CD4-positive, CD25-positive, alpha-beta regulatory T cell (primary cell): Measurements from ENCODE around the gene NACC2. TPM values are rescaled to one million over a fixed set of nuclear protein-coding genes. Genes with fewer than 3 reads are reported as not detected.

Experiments used
- ATAC-seq, 2 donors: fragments of 150-1000 bp; cut with Tn5 transposase; one replicate each; pipeline ENCODE4 v1.10.0; 2021; ENCODE audit warnings: low read depth in 2 of 2, moderate number of reproducible peaks in 2 of 2, moderate library complexity in 1 of 2
- DNase-seq, 3 donors: peaks; one replicate each; pipeline versions ENCODE4 v3.0.0 to v3.0.0-alpha.2; 2012 to 2022; ENCODE audit warnings: mixed read lengths in 1 of 3
- H3K27ac ChIP-seq: one replicate; pipeline ENCODE4 v1.7.0; 2013; ENCODE audit warnings: mild to moderate bottlenecking, low read length; ENCODE audit not compliant: insufficient read depth, poor library complexity, severe bottlenecking
- H3K27me3 ChIP-seq: one replicate; pipeline ENCODE4 v1.7.0; 2013; ENCODE audit warnings: low read length; ENCODE audit not compliant: control insufficient read depth, insufficient read depth
- H3K36me3 ChIP-seq: one replicate; pipeline ENCODE4 v1.7.0; 2013; ENCODE audit warnings: mild to moderate bottlenecking, low read length, moderate library complexity; ENCODE audit not compliant: control insufficient read depth, insufficient read depth
- H3K4me1 ChIP-seq: 2 replicates; pipeline ENCODE4 v1.7.0; 2013; ENCODE audit warnings: mild to moderate bottlenecking, low read length; ENCODE audit not compliant: insufficient read depth, control insufficient read depth, poor library complexity, severe bottlenecking
- H3K4me3 ChIP-seq: one replicate; pipeline ENCODE4 v1.7.0; 2013; ENCODE audit warnings: low read depth, mild to moderate bottlenecking, low read length, moderate library complexity
- H3K9me3 ChIP-seq, 2 experiments: 1 replicate in 1 of 2; 2 replicates in 1 of 2; pipeline ENCODE4 v1.7.0; 2013; ENCODE audit warnings: low read length in 2 of 2, mild to moderate bottlenecking in 1 of 2, moderate library complexity in 1 of 2; ENCODE audit not compliant: control insufficient read depth in 2 of 2
- H3K27ac Mint-ChIP-seq, 3 donors: one replicate each; pipeline ENCODE4 v1.8.0; 2020 to 2022; ENCODE audit warnings: mild to moderate bottlenecking in 3 of 3, mixed read lengths in 3 of 3, moderate library complexity in 2 of 3
- H3K27me3 Mint-ChIP-seq: one replicate; pipeline ENCODE4 v1.8.0; 2022; ENCODE audit warnings: mild to moderate bottlenecking, mixed read lengths
- H3K36me3 Mint-ChIP-seq: one replicate; pipeline ENCODE4 v1.8.0; 2020; ENCODE audit warnings: mixed read lengths
- H3K4me1 Mint-ChIP-seq, 4 donors: one replicate each; pipeline ENCODE4 v1.8.0; 2020 to 2022; ENCODE audit warnings: mixed read lengths in 4 of 4, mild to moderate bottlenecking in 1 of 4
- H3K4me3 Mint-ChIP-seq, 4 donors: one replicate each; pipeline ENCODE4 v1.8.0; 2020 to 2022; ENCODE audit warnings: mild to moderate bottlenecking in 4 of 4, mixed read lengths in 4 of 4, moderate library complexity in 3 of 4
- H3K9me3 Mint-ChIP-seq, 7 donors: one replicate each; pipeline ENCODE4 v1.8.0; 2020 to 2022; ENCODE audit warnings: mixed read lengths in 7 of 7, mild to moderate bottlenecking in 3 of 7, moderate library complexity in 2 of 7
- polyA plus RNA-seq, 4 donors: library from polyadenylated mRNA; unstranded; fragments of 300-500 nt; fragmentation: Illumina TruSeq; gene quantifications; one replicate each; pipeline ENCODE4 v1.2.3, GENCODE V29; 2021
- total RNA-seq: library from RNA; stranded (reverse); gene quantifications from one replicate; pipeline ENCODE4 v1.2.3, GENCODE V29; 2022

Gene NACC2
- total and polyA plus RNA-seq, 5 donors from 2014 or later, result 0.76 to 4.8 (median 1.0) TPM

DNA sequence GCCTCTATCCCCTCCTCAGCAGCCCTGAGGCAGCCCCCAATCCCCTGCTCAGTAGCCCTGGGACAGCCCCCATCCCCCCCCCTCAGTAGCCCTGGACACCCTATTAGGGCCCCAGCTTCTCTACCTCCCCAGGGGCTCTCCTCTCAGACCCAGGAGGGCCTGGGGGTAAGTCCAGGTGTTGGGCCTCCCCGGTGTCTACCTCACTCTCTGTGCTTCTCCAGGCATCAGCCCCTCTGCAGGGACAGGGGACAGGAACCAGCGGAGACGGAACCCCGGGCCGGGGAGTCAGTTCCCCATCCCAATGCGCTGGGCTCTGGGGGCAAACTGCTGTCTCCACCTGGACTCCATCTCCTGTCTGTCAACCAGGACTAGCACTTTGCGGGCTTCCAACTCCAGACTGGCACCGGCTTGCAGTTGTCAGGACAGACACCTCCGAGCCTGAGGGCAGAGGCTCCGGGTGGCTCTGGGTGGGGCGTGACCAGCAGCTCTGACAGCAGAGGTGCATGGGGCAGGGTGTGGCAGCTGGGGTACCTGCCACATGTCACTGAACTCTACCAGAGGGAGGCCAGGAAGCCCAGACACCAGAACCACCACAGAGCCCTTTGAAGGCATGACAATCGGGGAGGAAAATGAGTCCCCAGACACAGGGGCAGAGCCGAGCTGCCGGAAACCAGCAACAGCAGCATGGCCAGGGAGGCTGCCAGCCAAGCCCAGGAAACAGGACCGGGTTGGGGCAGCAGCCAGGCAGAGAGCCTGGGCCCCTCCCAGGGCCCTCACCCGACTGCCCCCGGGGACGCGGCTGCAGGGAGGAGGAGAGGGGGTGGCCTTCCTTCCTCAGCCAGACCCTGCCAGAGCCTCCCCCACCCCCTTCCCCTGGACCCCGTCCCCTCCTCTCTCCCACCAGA, 116.2 kb downstream of the NACC2 start:
- DNase-seq, result peak; percentile 22 to 89 (median 70)
- Histone ChIP-seq H3K9me3 (no peaks in the 10 kb centered on the region), H3K36me3 (no peaks in the 10 kb centered on the region), H3K4me3 (no peak overlapping the region), H3K4me1 (peaks cover 17% of the 10 kb centered on the region), H3K27me3 (no peaks in the 10 kb centered on the region), H3K27ac (peak overlapping the region; percentile 8)
- ATAC-seq, result peak; percentile 90 to 95
- Mint-ChIP-seq H3K9me3 (no peaks in the 10 kb centered on the region), H3K27me3 (no peaks in the 10 kb centered on the region), H3K4me1 (peaks cover 0 to 22% (median 6%) of the 10 kb centered on the region in 4 donors), H3K27ac (peak overlapping the region in 2 of 3 donors; percentile 60 to 80), H3K36me3 (no peaks in the 10 kb centered on the region), H3K4me3 (peak overlapping the region; percentile 23 to 80 (median 32))

DNA sequence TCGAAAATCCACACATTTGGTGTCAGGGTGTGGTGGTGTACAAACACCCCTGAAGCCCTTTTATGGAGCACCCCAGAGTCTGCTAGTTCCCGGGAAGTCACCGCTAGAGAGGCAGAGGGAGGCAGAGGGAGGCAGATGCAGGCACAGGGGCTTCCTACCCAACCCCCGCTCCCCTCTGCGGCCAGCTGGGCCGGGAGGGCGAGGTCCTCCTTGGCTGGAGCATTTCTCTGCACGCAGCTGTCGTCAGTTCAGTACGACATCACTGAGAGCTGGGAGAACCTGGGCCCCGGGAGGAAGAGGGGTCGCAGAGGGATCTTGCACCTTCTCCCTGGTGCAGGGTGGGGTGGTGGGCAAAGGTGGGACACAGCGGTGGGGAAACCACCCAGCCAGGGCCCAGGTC, 118.1 kb downstream of the NACC2 start:
- no peak overlapping the region for H3K4me3 ChIP-seq
- H3K9me3 Mint-ChIP-seq, result no peaks in the 10 kb centered on the region
- ATAC-seq (no peak), DNase-seq (no peak)
- no peaks in the 10 kb centered on the region for H3K9me3 ChIP-seq
- H3K27ac Mint-ChIP-seq, result no peak overlapping the region
- H3K36me3 ChIP-seq, result no peaks in the 10 kb centered on the region
- no peaks in the 10 kb centered on the region for H3K27me3 Mint-ChIP-seq
- peaks cover 0 to 24% (median 7%) of the 10 kb centered on the region in 4 donors for H3K4me1 Mint-ChIP-seq
- H3K36me3 Mint-ChIP-seq, result no peaks in the 10 kb centered on the region
- H3K4me3 Mint-ChIP-seq, result no peak overlapping the region
- no peak overlapping the region for H3K27ac ChIP-seq
- H3K4me1 ChIP-seq, result peaks cover 17% of the 10 kb centered on the region
- H3K27me3 ChIP-seq, result no peaks in the 10 kb centered on the region

DNA sequence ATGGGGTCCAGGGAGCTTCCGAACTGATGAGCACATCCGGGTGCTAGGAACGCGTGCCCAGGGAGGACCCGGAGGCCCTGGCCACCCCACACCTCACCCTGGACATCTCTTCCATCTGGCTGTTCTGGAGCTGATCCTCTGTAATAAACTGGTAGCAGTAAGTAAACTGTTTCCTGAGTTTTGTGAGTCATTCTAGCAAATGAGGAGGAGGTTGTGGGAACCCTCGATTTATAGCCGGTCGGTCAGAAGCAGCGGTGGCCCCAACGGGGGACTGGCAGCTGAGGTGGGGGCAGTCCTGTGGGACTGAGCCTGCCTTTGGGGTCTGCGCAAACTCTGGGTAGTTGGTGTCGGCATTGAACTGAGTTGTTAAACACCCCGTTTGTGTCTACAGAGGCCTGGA, 118.6 kb downstream of the NACC2 start:
- Histone ChIP-seq H3K9me3 (no peaks in the 10 kb centered on the region), H3K4me1 (peaks cover 17% of the 10 kb centered on the region), H3K27ac (no peak overlapping the region), H3K4me3 (no peak overlapping the region), H3K36me3 (no peaks in the 10 kb centered on the region), H3K27me3 (no peaks in the 10 kb centered on the region)
- Mint-ChIP-seq H3K27me3 (no peaks in the 10 kb centered on the region), H3K36me3 (no peaks in the 10 kb centered on the region), H3K27ac (no peak overlapping the region), H3K4me1 (peaks cover 0 to 24% (median 7%) of the 10 kb centered on the region in 4 donors), H3K4me3 (no peak overlapping the region), H3K9me3 (no peaks in the 10 kb centered on the region)
- DNase-seq (no peak), ATAC-seq (no peak)

DNA sequence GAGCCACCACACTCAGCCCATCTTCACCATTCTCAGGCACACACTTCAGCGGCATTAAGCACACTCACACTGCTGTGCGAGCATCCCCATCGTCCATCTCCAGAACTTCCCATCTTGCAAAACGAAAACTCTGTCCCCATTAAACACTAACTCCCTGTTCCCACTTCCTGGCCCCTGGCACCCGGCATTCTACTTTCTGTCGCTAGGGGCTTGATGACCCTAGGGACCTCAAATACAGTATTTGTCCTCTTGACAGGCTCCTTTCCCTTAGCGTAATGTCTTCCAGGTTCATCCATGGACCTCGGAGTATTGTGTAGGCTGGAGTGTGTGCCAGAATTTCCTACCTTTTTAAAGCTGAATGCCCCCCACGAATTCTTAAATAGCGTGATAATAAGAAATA, 119.3 kb downstream of the NACC2 start:
- Histone ChIP-seq H3K27ac (no peak overlapping the region), H3K36me3 (no peaks in the 10 kb centered on the region), H3K27me3 (no peaks in the 10 kb centered on the region), H3K4me1 (peaks cover 17% of the 10 kb centered on the region), H3K9me3 (no peaks in the 10 kb centered on the region), H3K4me3 (no peak overlapping the region)
- Mint-ChIP-seq H3K36me3 (no peaks in the 10 kb centered on the region), H3K27ac (peak overlapping the region in 1 of 3 donors; percentile 66), H3K27me3 (no peaks in the 10 kb centered on the region), H3K4me1 (peaks cover 0 to 24% (median 7%) of the 10 kb centered on the region in 4 donors), H3K9me3 (no peaks in the 10 kb centered on the region), H3K4me3 (no peak overlapping the region)
- DNase-seq, result no peak
- ATAC-seq, result no peak

DNA sequence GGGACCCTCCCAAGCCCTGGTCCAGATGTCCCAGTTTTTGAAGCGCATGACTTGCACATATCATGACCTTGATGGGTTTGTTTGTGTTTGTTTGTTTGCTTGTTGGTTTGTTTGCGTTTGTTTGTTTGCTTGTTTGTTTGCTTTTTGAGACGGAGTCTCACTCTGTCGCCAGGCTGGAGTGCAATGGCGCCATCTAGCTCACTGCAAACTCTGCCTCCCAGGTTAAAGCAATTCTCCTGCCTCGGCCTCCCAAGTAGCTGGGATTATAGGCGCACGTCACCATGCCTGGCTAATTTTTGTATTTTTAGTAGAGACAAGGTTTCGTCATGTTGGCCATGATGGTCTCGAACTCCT, 120.9 kb downstream of the NACC2 start:
- H3K4me1 ChIP-seq, result peaks cover 11% of the 10 kb centered on the region
- Mint-ChIP-seq H3K4me3 (no peak overlapping the region), H3K9me3 (no peaks in the 10 kb centered on the region), H3K27me3 (no peaks in the 10 kb centered on the region), H3K4me1 (peaks cover 0 to 13% (median 5%) of the 10 kb centered on the region in 4 donors), H3K27ac (no peak overlapping the region), H3K36me3 (no peaks in the 10 kb centered on the region)
- no peak overlapping the region for H3K4me3 ChIP-seq
- no peak overlapping the region for H3K27ac ChIP-seq
- no peak for DNase-seq
- no peaks in the 10 kb centered on the region for H3K27me3 ChIP-seq
- H3K36me3 ChIP-seq, result no peaks in the 10 kb centered on the region
- no peak for ATAC-seq
- H3K9me3 ChIP-seq, result no peaks in the 10 kb centered on the region

DNA sequence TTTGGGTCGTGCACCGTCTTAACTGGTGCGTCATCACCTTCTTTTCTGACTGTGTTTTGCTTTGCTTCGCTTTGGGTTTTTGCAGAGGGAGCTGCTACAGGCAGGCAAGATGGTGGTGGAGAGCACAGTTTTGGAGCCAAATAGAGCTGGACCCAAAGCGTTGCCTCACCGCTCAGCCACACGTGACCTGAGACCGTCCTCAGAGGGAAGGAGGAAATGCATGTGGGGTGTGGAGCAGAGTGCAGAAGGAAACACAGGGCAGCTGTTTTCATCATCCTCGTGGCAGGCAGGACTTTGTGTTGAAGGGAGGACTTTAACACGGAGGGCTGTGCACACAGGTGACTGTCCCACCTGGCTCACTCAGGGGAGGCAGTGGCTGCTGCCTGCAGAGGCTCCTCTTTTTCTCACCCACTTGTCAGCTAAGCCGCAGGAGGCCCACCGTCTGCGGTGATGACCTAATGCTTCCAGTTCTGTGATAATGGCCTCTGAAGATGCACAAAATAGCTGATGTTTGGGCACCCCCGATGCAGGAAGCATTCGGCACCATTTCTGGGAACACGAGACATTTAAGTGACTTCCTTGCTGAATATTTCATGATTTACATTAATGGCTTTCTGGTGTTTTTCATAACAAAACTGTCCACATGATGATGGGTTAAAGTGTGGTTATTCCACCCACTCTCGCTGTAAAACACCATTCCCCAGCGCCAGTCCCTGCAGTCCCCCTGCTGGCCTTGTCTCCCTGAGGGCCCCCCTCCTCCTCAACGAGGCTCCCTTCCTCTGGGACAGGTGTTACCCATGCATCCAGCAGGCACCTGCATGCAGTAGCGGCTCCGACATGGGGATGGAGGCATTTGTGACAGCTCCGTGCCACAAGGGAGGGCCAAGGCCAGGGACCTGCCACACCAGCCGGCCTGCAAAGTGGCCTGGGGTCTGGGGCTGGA, 121.5 kb downstream of the NACC2 start:
- Mint-ChIP-seq H3K27ac (no peak overlapping the region), H3K4me1 (peaks cover 0 to 7% (median 2%) of the 10 kb centered on the region in 4 donors), H3K4me3 (no peak overlapping the region), H3K36me3 (no peaks in the 10 kb centered on the region), H3K9me3 (no peaks in the 10 kb centered on the region), H3K27me3 (no peaks in the 10 kb centered on the region)
- no peak for ATAC-seq
- Histone ChIP-seq H3K27me3 (no peaks in the 10 kb centered on the region), H3K36me3 (no peaks in the 10 kb centered on the region), H3K27ac (no peak overlapping the region), H3K9me3 (no peaks in the 10 kb centered on the region), H3K4me1 (peaks cover 4% of the 10 kb centered on the region), H3K4me3 (no peak overlapping the region)
- DNase-seq, result no peak

DNA sequence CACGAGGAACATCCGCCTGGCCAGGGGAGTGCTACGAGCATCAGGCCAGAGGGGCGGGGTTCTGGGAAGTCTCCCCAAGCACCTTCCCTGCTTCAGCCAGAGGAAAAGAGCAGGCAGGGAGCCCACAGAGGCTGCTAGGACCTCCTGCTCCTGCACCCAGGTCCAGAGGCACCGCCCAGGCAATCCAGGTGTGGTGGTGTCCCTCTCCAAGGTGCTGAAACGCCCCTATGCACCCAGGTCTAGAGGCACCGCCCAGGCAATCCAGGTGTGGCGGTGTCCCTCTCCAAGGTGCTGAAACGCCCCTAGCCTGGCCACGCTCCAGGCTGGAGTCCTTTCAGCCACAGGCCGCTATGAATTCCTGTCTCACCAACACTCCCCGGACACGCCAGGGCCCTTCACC, 123.2 kb downstream of the NACC2 start:
- Histone ChIP-seq H3K27me3 (no peaks in the 10 kb centered on the region), H3K4me1 (no peaks in the 10 kb centered on the region), H3K27ac (no peak overlapping the region), H3K4me3 (no peak overlapping the region), H3K36me3 (no peaks in the 10 kb centered on the region), H3K9me3 (no peaks in the 10 kb centered on the region)
- ATAC-seq (no peak), DNase-seq (peak; percentile 27 to 52 (median 35))
- H3K9me3 Mint-ChIP-seq, result no peaks in the 10 kb centered on the region
- no peak overlapping the region for H3K4me3 Mint-ChIP-seq
- H3K27ac Mint-ChIP-seq, result no peak overlapping the region
- peaks cover 0 to 13% (median 8%) of the 10 kb centered on the region in 4 donors for H3K4me1 Mint-ChIP-seq
- H3K27me3 Mint-ChIP-seq, result peaks cover 5% of the 10 kb centered on the region
- H3K36me3 Mint-ChIP-seq, result no peaks in the 10 kb centered on the region
